GM18505 (cell line): ENCODE data around the gene BSN.

Experiments used
- ATAC-seq: cut with Tn5 transposase; IDR thresholded peaks from one replicate; pipeline ENCODE4 v1.9.1; 2021; ENCODE audit not compliant: unreplicated experiment
- POLR2A ChIP-seq: IDR thresholded peaks from 4 replicates; pipeline ENCODE4 v1.6.1; 2011; ENCODE audit warnings: borderline replicate concordance; ENCODE audit not compliant: insufficient read depth, insufficient read length; ENCODE audit errors: extremely low read depth

BSN gene

GRCh38 chr3:49620728-49621127 lies 66.5 kb downstream of the BSN start:
- no peak for TF ChIP-seq POLR2A
- ATAC-seq = no peak

- no peak for TF ChIP-seq POLR2A
Observed at GRCh38 chr3:49623071-49623470, 68.8 kb downstream of the BSN start.

GRCh38 chr3:49625071-49625470 lies 70.8 kb downstream of the BSN start:
- ATAC-seq = no peak
- TF ChIP-seq POLR2A = no peak

More at GRCh38 chr3:49623071-49623470, 68.8 kb downstream of the BSN start:
- ATAC-seq = no peak

GRCh38 chr3:49626101-49626581 lies 71.9 kb downstream of the BSN start:
- no peak for TF ChIP-seq POLR2A
- no peak for ATAC-seq

GRCh38 chr3:49626796-49627195 lies 72.5 kb downstream of the BSN start:
- ATAC-seq = no peak
- TF ChIP-seq POLR2A = no peak

- no peak for ATAC-seq
- TF ChIP-seq POLR2A = no peak
Observed at GRCh38 chr3:49627634-49628033, 73.4 kb downstream of the BSN start.

- no peak for ATAC-seq
- TF ChIP-seq POLR2A = no peak
Observed at GRCh38 chr3:49628249-49628648, 74.0 kb downstream of the BSN start.

GRCh38 chr3:49629451-49629850 lies 75.2 kb downstream of the BSN start:
- no peak for ATAC-seq

GRCh38 chr3:49629866-49630265 lies 75.6 kb downstream of the BSN start:
- ATAC-seq = no peak
- TF ChIP-seq POLR2A = no peak

More at GRCh38 chr3:49629451-49629850, 75.2 kb downstream of the BSN start:
- no peak for TF ChIP-seq POLR2A

- no peak for TF ChIP-seq POLR2A
- no peak for ATAC-seq
Observed at GRCh38 chr3:49630784-49631183, 76.5 kb downstream of the BSN start.

- TF ChIP-seq POLR2A = no peak
- no peak for ATAC-seq
Observed at GRCh38 chr3:49634736-49635135, 80.5 kb downstream of the BSN start.

GRCh38 chr3:49636883-49637609 lies 82.8 kb downstream of the BSN start:
- TF ChIP-seq POLR2A = no peak
- no peak for ATAC-seq

GRCh38 chr3:49638445-49638844 lies 84.2 kb downstream of the BSN start:
- no peak for ATAC-seq
- TF ChIP-seq POLR2A = no peak

- ATAC-seq = no peak
- no peak for TF ChIP-seq POLR2A
Observed at GRCh38 chr3:49639551-49639950, 85.3 kb downstream of the BSN start.

- no peak for TF ChIP-seq POLR2A
- ATAC-seq = no peak
Observed at GRCh38 chr3:49641292-49641691, 87.0 kb downstream of the BSN start.

- no peak for TF ChIP-seq POLR2A
- ATAC-seq = no peak
Observed at GRCh38 chr3:49641921-49642707, 87.8 kb downstream of the BSN start.
